ENCODE data around the gene AOPEP. TPM values are rescaled to one million over a fixed set of nuclear protein-coding genes. Genes with fewer than 3 reads are reported as not detected.

The AOPEP gene
- total RNA-seq, 1 experiment from 2014 or later: 15.0 TPM

GRCh38 chr9:94997727-94998126, 271.2 kb downstream of the AOPEP start:
- Histone ChIP-seq H3K23me2 (ENCODE audit: insufficient read length, low read depth, low read length, poor library complexity, severe bottlenecking) (no peaks in the 10 kb centered on the region), H4K91ac (ENCODE audit: insufficient read length, low read depth, low read length) (no peak overlapping the region), H3K27ac (ENCODE audit: insufficient read length, low read depth, low read length) (no peak overlapping the region), H2AFZ (ENCODE audit: low read length) (no peak overlapping the region), H3K56ac (ENCODE audit: insufficient read length, low read depth, low read length) (no peak overlapping the region), H3K79me1 (ENCODE audit: insufficient read depth, low read depth, low read length, poor library complexity, severe bottlenecking) (no peaks in the 10 kb centered on the region), H2BK20ac (ENCODE audit: low read depth, low read length, poor library complexity, severe bottlenecking) (no peak overlapping the region), H3K9ac (ENCODE audit: extremely low read depth, insufficient read length, low read length) (no peak overlapping the region), H3T11ph (ENCODE audit: low read length) (no peak overlapping the region), H2AK5ac (ENCODE audit: insufficient read length, low read length) (no peak overlapping the region), H2BK5ac (ENCODE audit: insufficient read length, low read length) (no peak overlapping the region), H3K4me1 (ENCODE audit: insufficient read depth, low read length) (no peaks in the 10 kb centered on the region; the same call in 1 of the 2 replicates), H3K27me3 (ENCODE audit: insufficient read depth, low read length) (no peaks in the 10 kb centered on the region), H4K8ac (replicated peaks; ENCODE audit: insufficient read length, low read depth, low read length) (no peak overlapping the region), H2BK15ac (ENCODE audit: low read depth, low read length) (no peak overlapping the region), H3K14ac (ENCODE audit: insufficient read depth, low read length) (no peak overlapping the region), H4K20me1 (ENCODE audit: control insufficient read depth, insufficient read depth, insufficient read length) (no peaks in the 10 kb centered on the region), H3K4me2 (ENCODE audit: insufficient read depth, insufficient read length, low read length) (no peak overlapping the region), H3K18ac (ENCODE audit: insufficient read length, low read depth, low read length) (no peak overlapping the region), H2BK120ac (ENCODE audit: low read depth, low read length, poor library complexity, severe bottlenecking) (no peak overlapping the region), H3K4ac (ENCODE audit: low read depth, low read length) (no peak overlapping the region), H2BK12ac (ENCODE audit: insufficient read length, low read depth, low read length) (no peak overlapping the region), H3K9me3 (ENCODE audit: control insufficient read depth, low read depth, low read length) (no peaks in the 10 kb centered on the region), H3K23ac (ENCODE audit: insufficient read length, low read depth, low read length) (no peak overlapping the region), H3K79me2 (ENCODE audit: insufficient read depth, low read length) (no peaks in the 10 kb centered on the region), H4K5ac (ENCODE audit: insufficient read length, low read depth, low read length) (no peak overlapping the region)
- no peak for DNase-seq
- WGBS (ENCODE audit: extremely low coverage, insufficient read length, low lambda C conversion rate): no CpG with 5 or more reads among the region's 5 CpGs
- Mint-ChIP-seq H3K27ac (no peak overlapping the region), H3K4me1 (peaks cover 14 to 16% of the 10 kb centered on the region in 2 experiments), H3K4me3 (no peak overlapping the region), H3K27me3 (ENCODE audit: low read depth) (peaks cover 16% of the 10 kb centered on the region), H3K9me3 (no peaks in the 10 kb centered on the region), H3K36me3 (ENCODE audit: insufficient read depth in 1 of 3, low read depth in 3 of 3) (no peaks in the 10 kb centered on the region)
- no peak for TF ChIP-seq CTCF (conservative IDR thresholded peaks at IDR 0.05)
